T-helper 1 cell (primary cell): ENCODE data around the gene GRB10.

Experiments used
- DNase-seq, 5 donors: peaks; one replicate each; pipeline ENCODE4 v3.0.0-alpha.2; 2012 to 2020

The GRB10 gene

DNA sequence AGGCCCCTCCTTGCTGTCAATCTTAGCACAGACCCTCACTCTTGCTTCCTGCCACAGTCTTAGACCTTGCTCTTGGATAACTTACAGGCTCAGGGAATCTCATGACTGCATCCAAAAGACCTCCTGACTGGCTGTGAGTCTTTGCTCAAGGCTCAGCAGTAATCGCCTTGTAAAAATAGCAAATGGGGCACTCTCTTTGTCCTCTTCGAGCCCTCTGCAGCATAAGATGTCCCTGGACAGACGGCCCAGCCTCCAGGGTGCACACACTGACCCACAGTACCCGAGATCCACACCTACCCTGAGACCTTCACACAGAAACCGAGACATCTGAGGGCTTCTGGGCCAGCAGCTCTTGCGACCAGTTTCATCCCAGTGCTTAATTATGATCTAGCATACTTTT is 151.6 kb downstream of the GRB10 start:
- no peak for DNase-seq

DNA sequence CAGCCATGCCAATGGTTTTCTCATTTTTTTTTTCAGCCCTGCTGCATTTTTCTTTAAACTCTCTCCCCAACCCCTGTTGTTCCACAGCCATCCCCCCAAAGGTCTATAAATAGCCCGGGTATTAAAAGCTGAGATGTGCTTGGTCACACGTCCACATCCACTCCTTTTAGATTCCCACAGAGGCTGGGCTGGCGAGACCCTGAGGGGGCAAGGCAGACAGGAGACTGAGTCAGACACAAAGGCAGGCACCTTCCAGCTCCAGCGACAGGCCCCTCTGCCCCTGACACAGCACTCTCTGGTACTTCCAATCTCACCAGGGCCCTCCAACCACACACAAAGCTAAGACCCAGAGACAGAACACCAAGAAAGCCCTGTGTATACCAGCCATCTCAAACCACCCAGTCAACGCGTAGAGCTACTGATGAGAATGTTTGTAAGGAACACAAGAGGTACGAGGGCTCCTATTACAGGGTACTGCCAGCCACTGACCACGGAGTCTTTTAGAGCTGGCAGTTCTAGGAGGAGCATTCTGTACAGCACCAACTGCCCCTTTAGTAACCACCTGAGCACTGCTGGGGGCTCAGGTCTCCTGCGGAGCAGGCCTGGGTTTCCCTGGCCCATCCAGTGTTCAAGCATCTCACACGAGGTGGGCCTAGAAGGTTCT is 153.3 kb downstream of the GRB10 start:
- no peak for DNase-seq

DNA sequence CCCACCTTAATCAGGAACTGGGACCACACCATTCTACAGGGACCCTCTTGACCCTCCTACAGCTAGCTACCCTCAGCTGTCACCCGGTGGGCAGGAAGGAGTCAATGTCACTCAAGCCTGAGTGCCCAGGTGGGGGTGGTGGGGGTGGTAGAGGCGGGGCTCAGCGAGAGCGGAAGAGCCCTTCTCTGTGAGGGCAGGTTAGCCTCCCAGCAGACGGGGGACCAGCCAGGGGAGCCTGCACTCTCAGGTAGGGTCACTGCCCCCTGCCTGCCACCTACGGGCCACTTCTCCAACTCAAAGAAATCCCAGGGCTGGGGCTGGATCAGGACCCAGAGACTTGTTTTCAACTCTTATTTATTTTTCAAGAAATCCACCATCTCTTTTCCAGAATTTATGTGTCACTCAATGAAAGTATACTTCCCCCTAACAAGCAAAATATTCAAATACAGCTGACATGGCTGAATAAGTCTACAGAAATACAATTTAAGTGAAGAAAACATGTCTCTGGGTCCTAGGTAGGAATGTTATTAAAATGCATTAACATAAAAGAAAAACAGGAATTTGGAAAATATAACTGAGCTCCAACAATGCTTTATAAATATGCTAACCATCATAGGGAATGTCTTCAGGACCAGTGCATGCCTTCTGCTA is 154.1 kb downstream of the GRB10 start:
- no peak for DNase-seq

GRCh38 chr7:50627824-50628361 is 154.8 kb downstream of the GRB10 start:
- no peak for DNase-seq

- no peak for DNase-seq
Observed at GRCh38 chr7:50626286-50626685, 156.4 kb downstream of the GRB10 start.

GRCh38 chr7:50625360-50625759 is 157.3 kb downstream of the GRB10 start:
- no peak for DNase-seq

- no peak for DNase-seq
Observed at GRCh38 chr7:50622821-50623220, 159.9 kb downstream of the GRB10 start.

DNA sequence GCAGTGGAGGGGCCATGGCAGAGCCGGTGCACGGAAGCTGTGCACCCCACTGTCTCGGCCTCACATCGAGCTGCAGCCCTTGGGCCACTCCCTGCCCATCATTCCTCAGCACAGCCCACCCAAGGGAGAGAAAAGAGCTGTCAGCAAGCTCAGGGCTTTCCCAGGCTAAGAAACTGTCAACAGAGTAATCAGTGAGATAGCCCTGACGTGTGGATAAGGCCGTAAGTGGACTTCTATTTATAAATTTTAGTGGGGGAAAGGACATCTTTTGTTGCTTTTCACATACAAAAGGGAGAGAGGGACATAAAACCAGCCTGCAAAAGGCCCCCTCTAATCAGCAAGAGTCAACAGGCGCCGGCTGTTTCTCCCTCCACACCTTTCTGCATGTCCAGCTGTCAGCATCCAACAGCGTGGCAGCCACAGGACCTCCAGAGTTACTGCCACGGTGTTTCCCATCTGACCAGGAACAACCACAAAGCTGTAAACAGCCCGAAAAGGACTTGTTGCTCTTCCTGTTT is 160.7 kb downstream of the GRB10 start:
- DNase-seq = no peak

- no peak for DNase-seq
Observed at GRCh38 chr7:50621206-50621605, 161.5 kb downstream of the GRB10 start.

- DNase-seq = no peak
Observed at GRCh38 chr7:50620433-50620832, 162.3 kb downstream of the GRB10 start.

- DNase-seq = no peak
Observed at GRCh38 chr7:50619684-50620083, 163.0 kb downstream of the GRB10 start.

- DNase-seq = no peak
Observed at GRCh38 chr7:50618281-50618680, 164.4 kb downstream of the GRB10 start.

DNA sequence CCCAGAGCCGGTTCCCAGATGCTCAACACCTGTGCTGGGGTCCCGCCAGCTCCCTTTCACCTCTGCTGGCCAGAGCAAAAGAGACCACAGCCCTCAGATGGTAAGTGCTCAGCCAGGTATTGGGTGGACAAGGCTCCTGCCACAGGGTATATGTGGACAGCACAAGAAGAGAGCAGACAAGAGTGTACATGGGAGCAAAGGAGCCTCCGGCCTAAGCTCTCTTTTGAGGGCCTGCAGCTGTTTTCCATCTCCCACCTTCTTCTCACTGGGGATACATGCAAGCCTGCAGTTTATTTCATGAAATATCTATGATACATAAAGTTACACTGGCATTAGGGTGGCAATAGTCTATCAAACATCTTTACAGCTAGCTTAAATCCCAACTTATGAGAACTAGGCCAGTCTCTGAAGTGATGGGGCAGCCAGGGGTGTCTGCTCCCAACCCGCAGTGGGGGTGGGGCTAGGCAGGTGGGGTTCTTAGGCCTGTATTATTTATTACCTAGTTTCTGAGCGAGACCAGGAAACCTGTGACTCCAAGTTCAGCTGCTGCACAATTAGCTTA is 167.1 kb downstream of the GRB10 start:
- no peak for DNase-seq

DNA sequence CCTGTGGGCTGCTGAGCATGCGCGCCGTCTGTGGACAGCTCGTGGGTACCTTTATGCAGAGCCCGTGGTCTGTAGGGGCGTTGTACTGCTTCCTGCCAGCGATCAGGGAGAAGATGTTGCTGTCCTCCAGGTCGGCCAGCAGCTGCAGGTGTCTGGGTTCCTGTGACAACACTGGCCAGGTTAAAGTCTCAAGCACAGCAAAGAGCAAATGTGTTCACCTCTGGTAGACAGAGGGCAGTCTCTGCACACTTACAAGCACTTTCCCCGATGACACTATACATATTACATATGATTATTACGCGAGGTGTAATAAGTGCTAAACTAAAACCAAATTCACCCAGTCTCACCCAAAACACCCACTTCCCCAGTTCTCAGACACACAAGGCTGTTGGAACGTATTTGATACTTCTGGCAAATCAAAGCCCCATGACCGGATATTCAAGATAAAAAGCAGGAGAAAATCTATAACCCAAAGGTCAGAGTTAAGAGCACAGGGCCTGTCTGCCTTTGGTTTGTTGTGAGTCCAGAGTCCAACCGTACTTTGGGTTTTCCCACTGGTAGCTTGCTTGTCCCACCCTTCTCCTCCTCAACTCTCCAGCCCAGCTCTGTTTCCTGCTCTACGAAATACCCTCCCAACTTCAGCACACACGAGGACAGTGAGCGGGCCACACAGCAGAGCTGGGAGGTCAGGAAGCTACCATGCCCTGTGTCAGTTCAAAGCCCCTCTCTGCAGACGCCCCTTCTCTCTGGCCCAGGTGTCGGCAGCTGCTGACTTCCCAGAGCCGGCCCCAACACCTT is 167.8 kb downstream of the GRB10 start:
- peak in 1 of 5 donors; percentile 30 for DNase-seq

GRCh38 chr7:50613473-50613872 is 169.2 kb downstream of the GRB10 start:
- no peak for DNase-seq

- DNase-seq = no peak
Observed at GRCh38 chr7:50612704-50613103, 170.0 kb downstream of the GRB10 start.

GRCh38 chr7:50610521-50611277 is 172.0 kb downstream of the GRB10 start:
- peak in 2 of 5 donors; percentile 40 to 80 for DNase-seq

GRCh38 chr7:50608196-50608906 is 174.3 kb downstream of the GRB10 start:
- peak in 2 of 5 donors; percentile 12 to 71 for DNase-seq

- no peak for DNase-seq
Observed at GRCh38 chr7:50607524-50608125, 175.1 kb downstream of the GRB10 start.

DNA sequence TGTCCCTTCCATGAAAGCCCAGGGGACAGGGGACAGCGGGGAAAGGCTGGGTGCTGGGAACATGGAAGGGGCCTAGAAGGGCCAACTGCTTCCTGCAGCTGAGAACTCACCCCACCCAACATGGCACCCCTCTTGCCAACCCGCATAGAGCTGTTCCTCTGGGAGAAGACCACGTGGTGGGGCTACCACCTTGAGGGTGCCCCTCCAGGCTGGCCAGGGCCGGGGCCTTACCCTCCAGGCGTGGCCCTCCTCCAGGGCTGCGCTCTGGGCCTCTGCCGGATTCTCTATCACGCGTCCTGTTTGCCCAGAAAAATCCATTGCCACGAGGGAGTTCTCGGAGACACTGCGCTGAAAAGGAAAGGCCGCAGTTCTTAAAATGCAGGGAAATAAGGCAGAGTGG is 177.6 kb downstream of the GRB10 start:
- no peak for DNase-seq

DNA sequence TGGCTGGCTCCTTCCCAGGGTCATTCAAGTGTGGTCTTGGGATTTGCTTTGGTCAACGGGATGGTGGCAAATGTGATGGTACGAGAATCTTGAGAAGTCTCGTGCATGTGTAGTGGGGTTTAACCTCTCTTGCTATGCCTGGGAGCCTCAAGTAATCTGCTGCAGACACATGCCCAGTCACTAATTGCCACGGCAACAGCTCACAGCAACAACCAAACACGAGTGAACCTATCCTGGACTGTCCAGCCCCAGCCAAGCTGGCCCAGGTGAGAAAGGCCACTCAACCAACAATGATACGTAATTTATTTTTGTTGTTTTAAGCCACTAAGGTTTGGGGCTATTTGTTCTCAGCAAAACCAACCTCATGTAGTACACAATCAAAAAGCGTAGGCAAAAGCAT is 179.4 kb downstream of the GRB10 start:
- no peak for DNase-seq
